Activated B cell treated with CpG ODN at 0.5 μM for 24 hours (primary cell): ENCODE data around the gene TENT4A. TPM values are rescaled to one million over a fixed set of nuclear protein-coding genes. Genes with fewer than 3 reads are reported as not detected.
A peak's percentile ranks its signal among the peaks of the same experiment; 100 is the strongest.

Source experiments
- ATAC-seq: fragments of 200-7000 bp; cut with Tn5 transposase; one replicate; pipeline ENCODE4 v1.10.0; 2021; ENCODE audit warnings: low read depth, mild to moderate bottlenecking, moderate library complexity
- CTCF ChIA-PET: fragments of 350-600 bp; sonication (Branson Sonifier 250); formaldehyde crosslinking; loops from one replicate; lab custom pipeline; 2021; ENCODE audit warnings: antibody characterized with exemption; lab: Charles Lee
- POLR2A ChIA-PET: fragments of 350-600 bp; sonication (Branson Sonifier 250); formaldehyde crosslinking; loops from one replicate; lab custom pipeline; 2021; ENCODE audit warnings: antibody characterized with exemption; lab: Charles Lee
- DNase-seq: peaks from one replicate; pipeline ENCODE4 v3.0.0; 2022
- H3K27ac Mint-ChIP-seq: one replicate; pipeline ENCODE4 v1.8.0; 2020; ENCODE audit warnings: mixed read lengths
- H3K27me3 Mint-ChIP-seq: one replicate; pipeline ENCODE4 v1.8.0; 2021; ENCODE audit warnings: mixed read lengths
- H3K36me3 Mint-ChIP-seq: one replicate; pipeline ENCODE4 v1.8.0; 2021; ENCODE audit warnings: low read depth, mixed read lengths
- H3K4me1 Mint-ChIP-seq: one replicate; pipeline ENCODE4 v1.8.0; 2021; ENCODE audit warnings: mixed read lengths
- H3K4me3 Mint-ChIP-seq: one replicate; pipeline ENCODE4 v1.8.0; 2020; ENCODE audit warnings: mild to moderate bottlenecking, mixed read lengths
- H3K9me3 Mint-ChIP-seq: one replicate; pipeline ENCODE4 v1.8.0; 2020; ENCODE audit warnings: mixed read lengths
- CTCF ChIP-seq: fragments of 200-600 bp; IDR thresholded peaks from one replicate; pipeline ENCODE4 v1.8.0; 2022; ENCODE audit warnings: antibody characterized with exemption, mild to moderate bottlenecking
- intact Hi-C: fragments of 100-400 bp; cut with micrococcal nuclease; formaldehyde crosslinking; loops from one replicate; pipeline ENCODE4 v1.15.1; 2024
- total RNA-seq: library from RNA; stranded (reverse); gene quantifications from 2 replicates; pipeline ENCODE4 v1.2.3, GENCODE V29; 2022

TENT4A gene
- total RNA-seq, 1 donor from 2014 or later: 51.2 TPM

GRCh38 chr5:6702633-6703032, 10.6 kb upstream of the TENT4A start:
- H3K4me3 Mint-ChIP-seq: no peak overlapping the region
- no peaks in the 10 kb centered on the region for H3K9me3 Mint-ChIP-seq
- peaks cover 5% of the 10 kb centered on the region for H3K4me1 Mint-ChIP-seq
- H3K27me3 Mint-ChIP-seq: peaks cover 26% of the 10 kb centered on the region
- no peak overlapping the region for H3K27ac Mint-ChIP-seq
- no peak for TF ChIP-seq CTCF
- CTCF ChIA-PET: no interaction called here
- POLR2A ChIA-PET: no interaction called here
- no peak for DNase-seq
- no peak for ATAC-seq
- H3K36me3 Mint-ChIP-seq: no peaks in the 10 kb centered on the region
- intact Hi-C loops: no loop called here

DNA sequence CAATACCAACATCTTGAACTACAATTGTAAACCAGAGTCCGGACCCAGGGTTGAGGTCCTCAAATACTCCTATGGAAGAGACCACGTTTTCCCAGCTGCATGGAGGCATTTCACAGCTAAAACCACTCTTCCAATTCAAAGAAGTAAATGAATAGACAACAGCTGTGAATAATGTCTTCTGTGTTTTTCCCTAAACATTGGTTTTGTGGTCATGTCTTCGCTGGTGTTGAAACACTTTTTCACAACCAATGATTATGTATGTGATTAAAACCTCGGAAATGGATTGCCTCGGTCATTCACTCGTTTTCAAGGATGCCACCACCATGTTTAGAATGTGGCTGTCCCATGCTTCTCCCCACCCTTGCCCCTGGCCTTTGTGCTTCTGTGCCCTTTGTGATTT, 9.4 kb upstream of the TENT4A start:
- peaks cover 5% of the 10 kb centered on the region for H3K4me1 Mint-ChIP-seq
- no peak overlapping the region for H3K4me3 Mint-ChIP-seq
- H3K36me3 Mint-ChIP-seq: no peaks in the 10 kb centered on the region
- no peak for TF ChIP-seq CTCF
- ATAC-seq: no peak
- peaks cover 22% of the 10 kb centered on the region for H3K27me3 Mint-ChIP-seq
- no peak overlapping the region for H3K27ac Mint-ChIP-seq
- ChIA-PET CTCF (no interaction called here), POLR2A (no interaction called here)
- no peaks in the 10 kb centered on the region for H3K9me3 Mint-ChIP-seq
- intact Hi-C loops: no loop called here
- no peak for DNase-seq

DNA sequence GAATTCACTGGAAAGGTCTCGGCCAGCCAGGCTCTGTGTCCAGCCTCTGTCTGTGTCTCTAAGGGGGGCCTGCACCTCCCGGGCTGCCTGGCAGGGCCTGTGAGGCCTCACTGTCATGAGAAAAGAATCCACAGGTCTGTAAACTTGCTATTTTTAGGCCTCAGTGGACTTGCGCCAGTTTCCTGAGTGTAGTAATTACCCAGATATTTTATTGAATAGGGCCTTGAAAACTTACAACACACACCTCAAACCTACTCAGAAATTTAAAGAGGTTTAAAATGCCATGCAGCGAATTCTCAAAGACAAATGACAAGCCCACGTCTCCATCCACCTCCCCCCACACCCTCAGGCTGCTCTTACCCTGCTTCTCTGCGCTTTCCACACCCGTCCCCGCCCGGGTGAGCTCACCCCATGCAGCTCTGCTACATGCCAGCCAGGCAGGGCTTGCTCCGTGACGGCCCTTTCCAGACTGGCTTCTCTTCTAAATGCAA, 8.8 kb upstream of the TENT4A start:
- ATAC-seq (no peak), DNase-seq (no peak)
- peaks cover 5% of the 10 kb centered on the region for H3K4me1 Mint-ChIP-seq
- H3K27ac Mint-ChIP-seq: no peak overlapping the region
- H3K4me3 Mint-ChIP-seq: no peak overlapping the region
- no peaks in the 10 kb centered on the region for H3K9me3 Mint-ChIP-seq
- POLR2A ChIA-PET: no interaction called here
- TF ChIP-seq CTCF: no peak
- H3K36me3 Mint-ChIP-seq: no peaks in the 10 kb centered on the region
- intact Hi-C loops: no loop called here
- peaks cover 18% of the 10 kb centered on the region for H3K27me3 Mint-ChIP-seq
- CTCF ChIA-PET: no interaction called here

- Mint-ChIP-seq H3K27ac (no peak overlapping the region), H3K9me3 (no peaks in the 10 kb centered on the region)
Observed at GRCh38 chr5:6705088-6705487, 8.1 kb upstream of the TENT4A start.

GRCh38 chr5:6705959-6706358, 7.3 kb upstream of the TENT4A start:
- intact Hi-C loops: no loop called here
- H3K36me3 Mint-ChIP-seq: no peaks in the 10 kb centered on the region
- CTCF ChIA-PET: no interaction called here
- POLR2A ChIA-PET: no interaction called here
- TF ChIP-seq CTCF: no peak
- DNase-seq (no peak), ATAC-seq (no peak)
- no peak overlapping the region for H3K4me3 Mint-ChIP-seq
- no peak overlapping the region for H3K27ac Mint-ChIP-seq
- peaks cover 4% of the 10 kb centered on the region for H3K27me3 Mint-ChIP-seq
- H3K4me1 Mint-ChIP-seq: peaks cover 5% of the 10 kb centered on the region
- H3K9me3 Mint-ChIP-seq: no peaks in the 10 kb centered on the region

More at GRCh38 chr5:6705088-6705487, 8.1 kb upstream of the TENT4A start:
- H3K36me3 Mint-ChIP-seq: no peaks in the 10 kb centered on the region
- peaks cover 12% of the 10 kb centered on the region for H3K27me3 Mint-ChIP-seq
- CTCF ChIA-PET: no interaction called here
- intact Hi-C loops: no loop called here
- peak; percentile 47 for ATAC-seq
- POLR2A ChIA-PET: no interaction called here
- peaks cover 5% of the 10 kb centered on the region for H3K4me1 Mint-ChIP-seq
- no peak for TF ChIP-seq CTCF
- H3K4me3 Mint-ChIP-seq: no peak overlapping the region
- no peak for DNase-seq
